Kasumi-1 (cell line): Measurements from ENCODE around the gene HTT.
A peak's percentile ranks its signal among the peaks of the same experiment; 100 is the strongest.
"Not testable (repeated sequence)": the region's sequence is repeated elsewhere in the genome, so short reads cannot be mapped to it uniquely, and the experiment has no call there.

Source experiments
- DNase-seq, 2 experiments: peaks; one replicate each; lab custom pipeline; 2025; lab: John Stamatoyannopoulos, UW

HTT gene

GRCh38 chr4:3121596-3121995 is 47.1 kb downstream of the HTT start:
- no peak for DNase-seq

- no peak for DNase-seq
Observed at GRCh38 chr4:3122081-3122563, 47.6 kb downstream of the HTT start.

GRCh38 chr4:3123181-3123671 is 48.7 kb downstream of the HTT start:
- DNase-seq: no peak

DNA sequence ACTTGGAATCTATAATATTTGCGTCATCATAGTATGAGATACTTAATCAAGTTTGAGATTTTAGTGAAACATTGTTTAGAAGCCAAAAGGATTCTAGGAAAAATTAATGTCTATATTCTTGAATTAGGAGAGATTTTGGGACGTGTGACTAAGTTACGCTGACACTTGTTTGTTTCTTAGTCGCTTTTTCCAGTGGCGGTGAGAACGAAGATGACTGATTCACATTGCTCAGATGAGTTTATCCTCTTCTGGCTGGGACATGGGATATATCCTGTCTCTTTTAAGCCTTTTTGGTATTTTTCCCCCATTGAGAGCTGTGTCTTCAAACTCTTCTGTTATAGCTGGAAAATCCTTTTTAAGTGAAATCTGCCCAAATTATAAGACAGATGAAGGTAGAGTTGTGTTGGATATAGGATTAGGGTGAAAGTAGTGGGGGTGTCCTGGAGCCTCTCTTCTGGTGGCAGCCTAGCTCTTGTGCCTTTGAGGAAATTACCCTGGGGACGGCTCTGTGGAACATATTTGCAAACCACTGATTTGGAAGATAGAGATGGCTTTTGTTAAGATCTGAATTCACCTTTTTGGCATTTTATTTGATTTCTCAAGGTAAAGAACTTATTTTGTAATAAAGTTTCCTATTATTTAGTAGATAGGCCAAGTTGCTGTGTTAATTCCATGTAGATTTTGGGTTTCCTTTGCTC is 49.7 kb downstream of the HTT start:
- no peak for DNase-seq

GRCh38 chr4:3127112-3127511 is 52.6 kb downstream of the HTT start:
- no peak for DNase-seq

DNA sequence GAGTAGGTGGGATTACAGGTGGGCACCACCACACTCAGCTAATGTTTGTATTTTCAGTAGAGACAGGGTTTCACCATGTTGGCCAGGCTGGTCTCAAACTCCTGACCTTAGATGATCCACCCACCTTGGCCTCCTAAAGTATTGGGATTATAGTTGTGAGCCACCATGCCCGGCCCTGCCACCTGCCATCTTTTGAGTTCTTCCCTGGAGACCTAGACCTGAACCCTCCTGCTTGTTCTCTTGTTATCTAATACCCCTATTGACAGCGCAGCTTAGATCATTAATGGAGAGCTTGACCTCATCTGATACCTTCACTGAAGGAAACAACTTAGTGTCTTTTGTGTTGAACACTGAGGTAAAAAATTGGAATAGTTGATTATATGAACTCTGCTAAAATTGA is 53.6 kb downstream of the HTT start:
- no peak for DNase-seq

- no peak for DNase-seq
Observed at GRCh38 chr4:3128976-3129375, 54.5 kb downstream of the HTT start.

- DNase-seq: no peak
Observed at GRCh38 chr4:3130201-3130600, 55.7 kb downstream of the HTT start.

DNA sequence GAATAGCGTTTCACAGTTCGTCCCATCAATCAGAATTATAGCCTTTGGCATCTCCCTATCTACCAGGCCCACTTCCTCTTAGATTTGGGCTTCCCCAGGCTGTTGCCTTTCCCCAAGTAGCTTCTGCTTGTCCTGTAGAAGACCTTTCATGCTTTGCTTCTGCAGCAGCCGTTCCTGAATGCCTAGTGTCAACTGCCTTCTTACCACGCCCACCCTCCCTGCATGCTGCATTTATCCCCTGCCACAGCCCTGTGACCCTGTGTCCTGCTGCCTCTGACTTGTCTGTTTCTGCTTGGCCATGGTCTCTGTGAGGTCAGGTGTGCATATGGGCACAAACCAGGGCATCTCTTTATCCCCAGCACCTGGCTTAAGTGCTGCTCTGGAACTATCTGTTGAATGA is 56.3 kb downstream of the HTT start:
- DNase-seq: no peak

DNA sequence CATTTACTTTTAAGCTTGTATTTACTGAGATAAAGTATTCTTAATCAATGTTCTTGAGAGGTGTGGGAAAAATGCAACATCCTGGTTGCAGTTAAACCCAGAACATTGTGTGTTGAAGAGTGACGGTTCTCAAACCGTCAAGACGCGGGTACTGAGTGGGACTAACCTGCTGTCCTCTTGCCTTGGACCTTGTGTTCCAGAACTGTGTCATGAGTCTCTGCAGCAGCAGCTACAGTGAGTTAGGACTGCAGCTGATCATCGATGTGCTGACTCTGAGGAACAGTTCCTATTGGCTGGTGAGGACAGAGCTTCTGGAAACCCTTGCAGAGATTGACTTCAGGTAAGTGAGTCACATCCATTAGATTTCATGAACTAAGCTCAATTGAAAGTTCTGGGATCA is 59.7 kb downstream of the HTT start:
- DNase-seq: no peak

- no peak for DNase-seq
Observed at GRCh38 chr4:3135155-3136011, 60.9 kb downstream of the HTT start.

DNA sequence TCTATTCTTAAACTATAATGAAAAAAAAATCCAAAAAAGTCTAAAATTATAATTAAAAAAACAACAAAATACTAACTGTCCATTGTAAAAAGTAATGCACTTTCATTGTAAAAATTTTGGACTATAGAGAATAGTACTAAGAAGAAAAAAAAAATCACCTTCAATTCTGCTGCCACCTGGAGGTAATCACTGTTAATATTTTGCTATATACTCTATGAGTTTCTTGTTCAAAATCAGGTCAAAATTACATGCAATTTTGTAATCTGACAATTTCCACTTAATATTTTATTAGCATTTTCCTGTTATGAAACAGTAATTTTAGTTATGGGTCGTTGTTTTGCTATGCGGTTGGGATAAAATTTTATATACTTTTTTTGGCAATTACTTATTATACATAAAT is 62.0 kb downstream of the HTT start:
- peak in 1 of 2 experiments; percentile 13 for DNase-seq

GRCh38 chr4:3137908-3138307 is 63.4 kb downstream of the HTT start:
- no peak for DNase-seq

DNA sequence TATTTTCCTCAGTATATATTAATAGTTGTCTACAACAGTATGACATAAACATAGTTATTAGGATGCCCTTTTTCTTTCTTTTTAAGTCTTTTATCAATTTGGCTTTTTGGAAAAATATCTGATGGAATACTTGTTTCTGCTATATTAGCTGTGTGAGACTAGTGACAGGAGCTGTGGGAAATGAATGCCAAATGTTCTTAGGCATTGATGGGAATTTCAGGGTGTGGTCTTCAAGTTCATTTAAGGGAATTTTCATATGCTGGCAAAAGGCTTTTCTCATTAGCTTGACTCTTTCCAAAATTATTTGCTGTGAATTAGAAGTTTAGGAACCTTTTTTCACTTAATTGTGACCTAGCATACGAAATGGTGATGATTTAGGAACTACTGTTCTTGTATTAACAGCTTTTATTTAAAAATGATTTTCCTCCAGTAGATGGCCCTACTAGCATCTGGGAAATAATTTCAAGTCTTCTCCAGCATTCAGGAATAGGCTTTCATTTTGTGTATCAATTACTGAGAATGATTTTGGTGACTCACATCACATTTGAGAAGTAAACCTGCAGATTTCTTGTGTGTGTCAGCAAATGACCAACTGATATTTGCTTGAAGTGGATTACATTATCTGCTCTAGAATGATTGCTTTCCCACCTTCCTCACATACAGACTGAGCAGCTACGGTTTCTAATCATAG is 70.9 kb downstream of the HTT start:
- peak; percentile 5 to 40 for DNase-seq

GRCh38 chr4:3148926-3149325 is 74.4 kb downstream of the HTT start:
- DNase-seq: no peak

- peak in 1 of 2 experiments; percentile 2 for DNase-seq
Observed at GRCh38 chr4:3151238-3151637, 76.8 kb downstream of the HTT start.

DNA sequence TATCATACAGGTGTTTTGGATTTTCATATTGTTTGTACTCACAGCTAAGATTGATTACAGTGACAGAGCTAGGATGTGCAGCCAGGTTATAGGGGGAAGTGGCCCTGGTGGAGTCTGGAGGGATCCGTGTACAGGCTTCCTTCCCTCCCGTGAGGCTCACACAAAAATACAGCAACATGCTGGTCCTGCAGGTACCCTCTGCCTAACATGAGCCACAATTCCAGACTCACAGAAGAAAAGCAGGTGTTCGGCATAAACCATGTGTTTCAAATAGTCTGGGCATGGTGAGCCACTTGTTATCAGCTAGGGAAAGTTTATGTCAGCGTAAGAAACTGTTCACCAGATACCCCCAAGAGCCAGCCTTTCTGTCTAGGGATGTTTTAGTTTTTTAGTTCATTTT is 82.9 kb downstream of the HTT start:
- no peak for DNase-seq

- DNase-seq: no peak
Observed at GRCh38 chr4:3158841-3159240, 84.4 kb downstream of the HTT start.

GRCh38 chr4:3160438-3160837 is 86.0 kb downstream of the HTT start:
- DNase-seq: no peak

DNA sequence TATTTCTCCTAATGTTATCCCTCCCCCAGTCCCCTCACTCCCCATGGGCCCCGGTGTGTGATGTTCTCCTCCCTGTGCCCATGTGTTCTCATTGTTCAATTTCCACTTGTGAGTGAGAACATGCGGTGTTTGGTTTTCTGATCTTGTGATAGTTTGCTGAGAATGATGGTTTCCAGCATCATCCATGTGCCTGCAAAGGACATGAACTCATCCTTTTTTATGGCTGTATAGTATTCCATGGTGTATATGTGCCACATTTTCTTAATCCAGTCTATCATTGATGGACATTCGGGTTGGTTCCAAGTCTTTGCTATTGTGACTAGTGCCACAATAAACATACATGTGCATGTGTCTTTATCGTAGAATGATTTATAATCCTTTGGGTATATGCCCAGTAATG is 86.6 kb downstream of the HTT start:
- not testable (repeated sequence) for DNase-seq

DNA sequence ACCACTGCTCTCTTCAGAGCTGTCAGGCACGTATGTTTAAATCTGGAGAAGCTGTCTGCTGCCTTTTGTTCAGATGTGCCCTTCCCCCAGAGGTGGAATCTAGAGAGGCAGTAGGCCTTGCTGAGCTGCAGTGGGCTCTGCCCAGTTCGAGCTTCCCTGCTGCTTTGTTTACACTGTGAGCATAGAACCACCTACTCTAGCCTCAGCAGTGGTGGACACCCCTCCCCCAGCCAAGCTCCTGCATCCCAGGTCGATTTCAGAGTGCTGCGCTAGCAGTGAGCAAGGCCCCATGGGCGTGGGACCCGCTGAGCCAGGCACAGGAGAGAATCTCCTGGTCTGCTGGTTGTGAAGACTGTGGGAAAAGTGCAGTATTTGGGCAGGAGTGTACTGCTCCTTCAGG is 92.0 kb downstream of the HTT start:
- DNase-seq: not testable (repeated sequence)

GRCh38 chr4:3168029-3168428 is 93.5 kb downstream of the HTT start:
- no peak for DNase-seq
